GM06990 (cell line): Measurements from ENCODE around the gene MIS12.

Experiments used
- DNase-seq: peaks from one replicate; pipeline ENCODE4 v3.0.0-alpha.2; 2011; ENCODE audit not compliant: insufficient read length; ENCODE audit errors: extremely low read depth
- H3K27me3 ChIP-seq: replicated peaks from 2 replicates; pipeline ENCODE4 v1.6.0; 2011; ENCODE audit warnings: low read length; ENCODE audit not compliant: control insufficient read depth, insufficient read depth
- H3K36me3 ChIP-seq: 2 replicates; pipeline ENCODE4 v1.5.1; 2011; ENCODE audit warnings: low read length; ENCODE audit not compliant: control insufficient read depth, insufficient read depth
- H3K4me3 ChIP-seq: replicated peaks from 2 replicates; pipeline ENCODE4 v1.5.1; 2011; ENCODE audit warnings: low read depth, mild to moderate bottlenecking, control low read depth, low read length
- TF ChIP-seq, protein P1 (sequence below): IDR thresholded peaks from 2 replicates; pipeline ENCODE4 v1.5.1; 2011; ENCODE audit warnings: low read length, control low read depth, mild to moderate bottlenecking, inconsistent platforms; ENCODE audit not compliant: insufficient read depth, poor library complexity, severe bottlenecking

The MIS12 gene

DNA sequence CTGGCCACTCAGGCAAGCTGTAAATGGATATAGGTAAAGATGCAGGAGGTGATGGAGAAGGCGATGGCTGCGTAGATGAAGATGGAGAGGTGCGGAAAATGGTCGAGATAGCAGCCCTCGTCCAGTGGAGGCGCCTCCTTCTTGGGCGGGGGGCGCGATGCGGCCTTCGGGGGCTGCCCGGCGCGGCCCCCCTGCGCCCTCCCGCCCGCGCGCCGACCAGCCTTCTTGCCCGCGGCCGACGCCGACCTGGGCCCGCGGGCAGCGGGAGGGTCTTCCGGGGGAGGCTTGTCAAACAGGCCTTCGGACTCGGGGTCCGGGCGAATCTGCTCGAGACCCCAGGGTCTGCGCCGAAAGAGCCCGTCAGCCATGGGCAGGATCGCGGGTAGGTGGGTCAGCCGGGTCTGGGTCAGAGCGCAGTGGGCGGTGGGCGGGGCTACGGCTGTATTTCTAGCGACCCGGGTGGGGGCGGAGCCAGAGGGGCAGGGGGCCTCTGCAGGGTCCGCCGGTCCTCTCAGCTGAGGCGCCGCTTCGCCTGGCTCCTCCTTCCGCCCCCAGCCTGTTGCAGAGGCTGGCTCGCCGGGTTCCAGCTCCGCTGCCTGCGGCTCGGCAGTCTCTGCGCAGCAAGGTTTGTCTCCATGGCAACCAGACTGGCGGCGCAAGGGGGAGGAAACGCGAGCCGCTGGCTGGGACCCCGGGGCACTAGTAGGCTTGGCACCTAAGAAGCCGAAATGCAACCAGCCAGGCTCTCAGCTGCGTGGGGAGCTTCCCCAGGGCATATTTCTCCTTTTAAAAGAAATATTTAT, 14.4 kb downstream of the MIS12 start:
- TF ChIP-seq, protein P1, sequence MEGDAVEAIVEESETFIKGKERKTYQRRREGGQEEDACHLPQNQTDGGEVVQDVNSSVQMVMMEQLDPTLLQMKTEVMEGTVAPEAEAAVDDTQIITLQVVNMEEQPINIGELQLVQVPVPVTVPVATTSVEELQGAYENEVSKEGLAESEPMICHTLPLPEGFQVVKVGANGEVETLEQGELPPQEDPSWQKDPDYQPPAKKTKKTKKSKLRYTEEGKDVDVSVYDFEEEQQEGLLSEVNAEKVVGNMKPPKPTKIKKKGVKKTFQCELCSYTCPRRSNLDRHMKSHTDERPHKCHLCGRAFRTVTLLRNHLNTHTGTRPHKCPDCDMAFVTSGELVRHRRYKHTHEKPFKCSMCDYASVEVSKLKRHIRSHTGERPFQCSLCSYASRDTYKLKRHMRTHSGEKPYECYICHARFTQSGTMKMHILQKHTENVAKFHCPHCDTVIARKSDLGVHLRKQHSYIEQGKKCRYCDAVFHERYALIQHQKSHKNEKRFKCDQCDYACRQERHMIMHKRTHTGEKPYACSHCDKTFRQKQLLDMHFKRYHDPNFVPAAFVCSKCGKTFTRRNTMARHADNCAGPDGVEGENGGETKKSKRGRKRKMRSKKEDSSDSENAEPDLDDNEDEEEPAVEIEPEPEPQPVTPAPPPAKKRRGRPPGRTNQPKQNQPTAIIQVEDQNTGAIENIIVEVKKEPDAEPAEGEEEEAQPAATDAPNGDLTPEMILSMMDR: no peak
- Histone ChIP-seq H3K27me3 (no peaks in the 10 kb centered on the region), H3K4me3 (peak overlapping the region; percentile 59), H3K36me3 (no peaks in the 10 kb centered on the region)
- peak; percentile 74 for DNase-seq

DNA sequence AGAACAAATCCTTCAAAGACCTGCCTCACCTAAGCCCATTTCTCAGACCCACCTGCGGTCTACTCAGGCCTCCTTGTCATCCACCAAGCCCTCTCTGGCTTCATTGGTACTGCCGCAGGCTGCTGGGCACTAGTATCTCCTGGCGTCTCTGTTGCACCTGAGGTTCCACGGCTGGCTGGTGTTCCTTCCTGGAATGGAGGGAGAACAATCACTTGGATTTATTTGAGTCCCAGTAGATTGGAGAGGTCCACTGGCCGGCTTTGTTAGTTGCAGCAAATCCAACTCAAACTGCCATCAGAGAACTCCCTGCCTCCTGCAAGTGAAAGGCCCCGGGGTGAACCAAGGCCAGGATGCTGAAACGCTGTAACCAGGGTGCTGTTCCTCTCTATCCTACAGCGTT, 15.3 kb downstream of the MIS12 start:
- Histone ChIP-seq H3K36me3 (no peaks in the 10 kb centered on the region), H3K4me3 (no peak overlapping the region), H3K27me3 (no peaks in the 10 kb centered on the region)
- TF ChIP-seq, protein P1: no peak
- DNase-seq: no peak

DNA sequence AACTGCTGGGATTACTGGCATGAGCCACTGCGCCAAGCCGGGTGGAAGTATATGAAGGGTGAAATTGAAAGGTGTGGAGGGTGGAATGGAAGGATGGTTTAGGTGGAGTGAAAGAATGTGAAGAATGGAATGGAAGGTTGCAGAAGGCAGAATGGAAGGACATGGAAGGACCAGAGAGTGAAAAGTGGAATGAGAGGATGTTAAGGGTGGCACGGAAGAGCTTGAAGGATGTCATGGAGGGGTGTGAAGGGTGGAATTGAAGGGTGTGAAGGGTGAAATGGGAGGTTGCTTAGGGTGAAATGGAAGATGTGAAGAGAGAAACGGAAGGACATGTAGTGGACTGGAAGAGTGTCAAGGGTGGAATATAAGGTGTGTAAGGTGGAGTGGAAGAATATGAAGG, 16.2 kb downstream of the MIS12 start:
- TF ChIP-seq, protein P1: no peak
- Histone ChIP-seq H3K36me3 (no peaks in the 10 kb centered on the region), H3K27me3 (no peaks in the 10 kb centered on the region), H3K4me3 (no peak overlapping the region)
- no peak for DNase-seq

DNA sequence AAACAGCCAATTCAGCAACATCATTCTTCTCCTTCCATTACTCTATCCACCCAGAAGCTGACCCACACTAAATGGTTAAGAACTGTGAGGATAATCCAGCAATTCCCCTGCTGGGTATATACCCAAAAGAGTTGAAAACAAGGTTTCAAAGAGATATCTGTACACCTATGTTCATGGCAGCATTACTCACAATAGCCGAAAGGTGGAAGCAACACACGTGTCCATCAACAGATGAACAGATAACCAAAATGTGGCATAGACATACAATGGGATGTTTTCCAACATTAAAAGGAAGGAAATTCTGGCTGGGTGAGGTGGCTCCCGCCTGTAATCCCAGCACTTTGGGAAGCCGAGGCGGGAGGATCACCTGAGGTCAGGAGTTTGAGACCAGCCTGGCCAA, 19.9 kb downstream of the MIS12 start:
- no peak for DNase-seq
- TF ChIP-seq, protein P1: no peak
- H3K4me3 ChIP-seq: no peak overlapping the region
- no peaks in the 10 kb centered on the region for H3K36me3 ChIP-seq
- no peaks in the 10 kb centered on the region for H3K27me3 ChIP-seq

DNA sequence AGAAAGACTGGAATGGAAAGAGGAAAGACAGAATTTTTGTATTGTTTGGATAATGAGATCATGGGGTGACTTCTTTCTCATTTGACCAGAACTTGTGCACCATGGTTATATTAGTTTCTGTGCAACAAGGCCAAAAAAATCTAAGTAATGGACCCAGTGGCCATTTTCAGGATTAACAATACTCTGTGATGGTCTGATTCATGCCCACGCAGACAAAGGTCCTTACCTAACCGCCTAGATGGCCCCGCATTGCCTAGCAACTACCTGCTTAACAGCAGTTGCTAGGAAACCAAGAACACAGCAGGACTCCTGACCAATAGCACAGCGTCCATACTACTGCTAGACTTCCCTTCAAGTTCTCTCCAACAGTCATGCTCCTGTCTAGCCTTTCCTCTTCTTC, 22.4 kb downstream of the MIS12 start:
- no peaks in the 10 kb centered on the region for H3K36me3 ChIP-seq
- no peak overlapping the region for H3K4me3 ChIP-seq
- no peak for DNase-seq
- no peaks in the 10 kb centered on the region for H3K27me3 ChIP-seq
- TF ChIP-seq, protein P1: no peak
